H1 (cell line): ENCODE data around the gene SSTR4. TPM values are rescaled to one million over a fixed set of nuclear protein-coding genes. Genes with fewer than 3 reads are reported as not detected.

ENCODE experiments used
- CTCF ChIA-PET: fragments of 300-600 bp; sonication (Branson Sonifier 250); formaldehyde crosslinking; loops from one replicate; lab custom pipeline; 2021; ENCODE audit not compliant: partially characterized antibody; lab: Charles Lee
- POLR2A ChIA-PET: fragments of 300-600 bp; sonication (Branson Sonifier 250); formaldehyde crosslinking; loops from one replicate; lab custom pipeline; 2021; ENCODE audit warnings: inconsistent platforms; ENCODE audit not compliant: partially characterized antibody; lab: Charles Lee
- DNase-seq, 2 experiments: peaks; one replicate each; pipeline versions ENCODE4 v3.0.0 to v3.0.0-alpha.2; 2010 to 2022; ENCODE audit warnings: low spot score in 2 of 2, low read depth in 1 of 2, mixed read lengths in 1 of 2
- FAIRE-seq: peaks from 2 replicates; lab custom pipeline; 2011; peaks lifted over from hg19 to GRCh38; lab: Jason Lieb, UNC
- H2AFZ ChIP-seq: 2 replicates; pipeline ENCODE4 v1.8.1; 2012; ENCODE audit warnings: low read length, inconsistent platforms
- H2AK5ac ChIP-seq: 2 replicates; pipeline ENCODE4 v1.6.1; 2013; ENCODE audit warnings: low read depth, low read length
- H2BK120ac ChIP-seq: replicated peaks from 2 replicates; pipeline ENCODE3; 2013; ENCODE audit warnings: low read depth, low read length, inconsistent platforms
- H2BK12ac ChIP-seq: 2 replicates; pipeline ENCODE4 v1.6.1; 2013; ENCODE audit warnings: low read depth, low read length
- H2BK15ac ChIP-seq: 2 replicates; pipeline ENCODE4 v1.6.1; 2013; ENCODE audit warnings: low read length
- H2BK20ac ChIP-seq: 2 replicates; pipeline ENCODE4 v1.6.1; 2013; ENCODE audit warnings: low read length
- H2BK5ac ChIP-seq: 2 replicates; pipeline ENCODE4 v1.6.1; 2013; ENCODE audit warnings: low read depth, low read length
- H3K14ac ChIP-seq: 2 replicates; pipeline ENCODE4 v1.6.1; 2013; ENCODE audit warnings: inconsistent platforms; ENCODE audit not compliant: insufficient read length
- H3K18ac ChIP-seq: 2 replicates; pipeline ENCODE4 v1.6.1; 2013; ENCODE audit warnings: low read length; ENCODE audit errors: extremely low read depth
- H3K23ac ChIP-seq: 2 replicates; pipeline ENCODE4 v1.6.1; 2013; ENCODE audit warnings: inconsistent platforms; ENCODE audit not compliant: insufficient read length
- H3K23me2 ChIP-seq: 2 replicates; pipeline ENCODE4 v1.6.1; 2013; ENCODE audit warnings: low read depth, low read length
- H3K27ac ChIP-seq: 2 replicates; pipeline ENCODE4 v1.6.1; 2011; ENCODE audit warnings: low read depth, low read length, inconsistent platforms
- H3K27me3 ChIP-seq, 4 experiments: replicated peaks in 1 of 4; 1 replicate in 1 of 4; 2 replicates in 3 of 4; pipeline versions ENCODE4 v1.6.1 to v1.8.1; 2011 to 2013; ENCODE audit warnings: low read length in 3 of 4, mild to moderate bottlenecking in 3 of 4, inconsistent platforms in 2 of 4, mixed read lengths in 2 of 4, moderate library complexity in 1 of 4; ENCODE audit not compliant: control insufficient read depth in 3 of 4, insufficient read depth in 3 of 4; ENCODE audit errors: extremely low read depth in 1 of 4
- H3K36me3 ChIP-seq, 4 experiments: 2 replicates each; pipeline versions ENCODE4 v1.6.1 to v1.8.1; 2011 to 2013; ENCODE audit warnings: mild to moderate bottlenecking in 4 of 4, low read length in 3 of 4, moderate library complexity in 2 of 4, control low read depth in 1 of 4, inconsistent platforms in 1 of 4; ENCODE audit not compliant: insufficient read depth in 4 of 4, control insufficient read depth in 2 of 4
- H3K4ac ChIP-seq: replicated peaks from 2 replicates; pipeline ENCODE3; 2013; ENCODE audit warnings: low read length, low read depth, mixed read lengths, inconsistent platforms; ENCODE audit not compliant: insufficient read length
- H3K4me1 ChIP-seq, 4 experiments: replicated peaks in 1 of 4; 1 replicate in 1 of 4; 2 replicates in 3 of 4; pipeline versions ENCODE4 v1.6.1 to v1.8.1; 2011 to 2013; ENCODE audit warnings: low read length in 3 of 4, inconsistent platforms in 2 of 4, mixed read lengths in 1 of 4; ENCODE audit not compliant: insufficient read depth in 4 of 4, control insufficient read depth in 3 of 4
- H3K4me2 ChIP-seq, 2 experiments: 2 replicates each; pipeline versions ENCODE4 v1.6.1 to v1.8.1; 2011 to 2013; ENCODE audit warnings: low read depth in 2 of 2, low read length in 2 of 2, control low read depth in 1 of 2, inconsistent platforms in 1 of 2, mild to moderate bottlenecking in 1 of 2; ENCODE audit not compliant: insufficient read depth in 1 of 2
- H3K4me3 ChIP-seq, 4 experiments: fragments of 200-600, 300-600 bp in 1 of 4; sonication (generic), shearing (Covaris generic), sonication (Bioruptor Twin) in 1 of 4; 2 replicates each; pipeline versions ENCODE4 v1.5.1 to v1.8.1; 2011 to 2016; ENCODE audit warnings: low read length in 4 of 4, low read depth in 3 of 4, control low read depth in 2 of 4, inconsistent platforms in 2 of 4, mild to moderate bottlenecking in 2 of 4, mixed read lengths in 1 of 4, moderate library complexity in 1 of 4; ENCODE audit not compliant: insufficient read depth in 2 of 4; ENCODE audit errors: extremely low read depth in 1 of 4
- H3K56ac ChIP-seq: replicated peaks from 2 replicates; pipeline ENCODE3; 2013; ENCODE audit warnings: low read depth, mild to moderate bottlenecking, mixed read lengths, low read length, inconsistent platforms; ENCODE audit not compliant: insufficient read length
- H3K79me1 ChIP-seq: 2 replicates; pipeline ENCODE4 v1.6.1; 2013; ENCODE audit warnings: low read depth, low read length, control low read depth
- H3K79me2 ChIP-seq, 2 experiments: 2 replicates each; pipeline versions ENCODE4 v1.6.1 to v1.8.1; 2012 to 2013; ENCODE audit warnings: low read length in 2 of 2, mild to moderate bottlenecking in 2 of 2, inconsistent platforms in 1 of 2; ENCODE audit not compliant: insufficient read depth in 2 of 2, control insufficient read depth in 1 of 2
- H3K9ac ChIP-seq, 4 experiments: replicated peaks in 1 of 4; 1 replicate in 1 of 4; 2 replicates in 3 of 4; pipeline versions ENCODE4 v1.6.1 to v1.8.1; 2011 to 2013; ENCODE audit warnings: low read depth in 3 of 4, low read length in 3 of 4, control low read depth in 2 of 4, mild to moderate bottlenecking in 2 of 4, moderate library complexity in 2 of 4, inconsistent platforms in 1 of 4; ENCODE audit errors: extremely low read depth in 1 of 4
- H3K9me3 ChIP-seq, 2 experiments: 2 replicates each; pipeline versions ENCODE4 v1.6.1 to v1.8.1; 2012 to 2013; ENCODE audit warnings: mild to moderate bottlenecking in 2 of 2, moderate library complexity in 2 of 2, control low read depth in 1 of 2, inconsistent platforms in 1 of 2, low read depth in 1 of 2, low read length in 1 of 2, mixed read lengths in 1 of 2; ENCODE audit not compliant: insufficient read depth in 2 of 2
- H4K20me1 ChIP-seq, 2 experiments: replicated peaks in 1 of 2; 2 replicates each; pipeline versions ENCODE3 to v1.8.1; 2011 to 2013; ENCODE audit warnings: inconsistent platforms in 2 of 2, low read length in 2 of 2, mild to moderate bottlenecking in 1 of 2; ENCODE audit not compliant: insufficient read depth in 2 of 2, control insufficient read depth in 1 of 2
- H4K5ac ChIP-seq: 2 replicates; pipeline ENCODE4 v1.6.1; 2013; ENCODE audit warnings: low read length, low read depth, mixed read lengths, inconsistent platforms; ENCODE audit not compliant: insufficient read length
- H4K8ac ChIP-seq: 2 replicates; pipeline ENCODE4 v1.8.0; 2013; ENCODE audit warnings: mild to moderate bottlenecking, moderate library complexity, low read length, inconsistent platforms; ENCODE audit not compliant: insufficient read depth; ENCODE audit errors: extremely low read depth
- H4K91ac ChIP-seq: replicated peaks from 2 replicates; pipeline ENCODE3; 2013; ENCODE audit warnings: low read length, mixed read lengths, inconsistent platforms; ENCODE audit not compliant: insufficient read length
- ATF2 ChIP-seq: IDR thresholded peaks from 2 replicates; pipeline ENCODE4 v1.6.1; 2012; ENCODE audit warnings: low read length, inconsistent platforms
- EGR1 ChIP-seq: IDR thresholded peaks from 2 replicates; pipeline ENCODE4 v1.6.1; 2011; ENCODE audit warnings: low read depth, low read length, borderline replicate concordance
- HDAC6 ChIP-seq: IDR thresholded peaks from one replicate; pipeline ENCODE4 v1.7.1; 2012; ENCODE audit warnings: low read depth, mild to moderate bottlenecking, inconsistent platforms, low read length, moderate library complexity
- JUND ChIP-seq: IDR thresholded peaks from 2 replicates; pipeline ENCODE4 v1.6.1; 2011; ENCODE audit warnings: mild to moderate bottlenecking, improper control_type of control experiment, low read length
- KDM1A ChIP-seq: fragments of 200-600, 300-600 bp; sonication (generic); IDR thresholded peaks from 2 replicates; pipeline ENCODE4 v1.7.1; 2016; ENCODE audit warnings: mild to moderate bottlenecking, low read length, borderline replicate concordance
- POLR2A ChIP-seq, 2 experiments: IDR thresholded peaks; 1 replicate in 1 of 2; 2 replicates in 1 of 2; pipeline ENCODE4 v1.6.1; 2011; ENCODE audit warnings: low read depth in 2 of 2, low read length in 2 of 2, mild to moderate bottlenecking in 2 of 2; ENCODE audit errors: control extremely low read depth in 1 of 2
- POLR2AphosphoS5 ChIP-seq: IDR thresholded peaks from 2 replicates; pipeline ENCODE4 v1.6.1; 2011; ENCODE audit warnings: low read depth, low read length
- POU5F1 ChIP-seq: IDR thresholded peaks from 2 replicates; pipeline ENCODE4 v1.6.1; 2011; ENCODE audit warnings: low read depth, mild to moderate bottlenecking, low read length, moderate library complexity
- RFX5 ChIP-seq: IDR thresholded peaks from 2 replicates; pipeline ENCODE4 v1.6.1; 2011; ENCODE audit warnings: low read depth, low read length, improper control_type of control experiment, borderline replicate concordance
- SP1 ChIP-seq: IDR thresholded peaks from 2 replicates; pipeline ENCODE4 v1.6.1; 2011; ENCODE audit warnings: low read depth, low read length
- TAF7 ChIP-seq: optimal IDR thresholded peaks from 2 replicates; pipeline ENCODE3; 2011; ENCODE audit warnings: low read depth, mild to moderate bottlenecking, inconsistent platforms, low read length, moderate library complexity, borderline replicate concordance
- YY1 ChIP-seq: IDR thresholded peaks from 2 replicates; pipeline ENCODE4 v1.6.1; 2011; ENCODE audit warnings: low read depth, mild to moderate bottlenecking, low read length
- WGBS, 2 experiments: shearing (Covaris generic) in 1 of 2; methylation state at CpG; one replicate each; pipeline versions ENCODE4 v1.1.6 to v1.1.7; 2013 to 2015; ENCODE audit warnings: low lambda C conversion rate in 2 of 2, mixed read lengths in 2 of 2, inconsistent platforms in 1 of 2, low coverage in 1 of 2, missing lambda C conversion rate in 1 of 2; ENCODE audit not compliant: insufficient replicate concordance in 2 of 2, insufficient coverage in 1 of 2, insufficient read length in 1 of 2; ENCODE audit errors: extremely low coverage in 1 of 2, missing lambda C conversion rate in 1 of 2; 5-methylcytosine and 5-hydroxymethylcytosine counted together
- polyA plus RNA-seq, 7 experiments: library from polyadenylated mRNA; depleted of rRNA in 3 of 7; stranded (reverse) in 5 of 7; unstranded in 2 of 7; fragments of >200 nt in 5 of 7; fragments of 200-250 nt in 2 of 7; gene quantifications; 1 replicate in 5 of 7; 2 replicates in 1 of 7; 4 replicates in 1 of 7; pipeline versions ENCODE4 v1.2.1 to v1.2.3, GENCODE V29; 2011 to 2013; ENCODE audit warnings: missing spikeins in 2 of 7, mixed read lengths in 2 of 7
- total RNA-seq: library from RNA; stranded (reverse); fragmentation: NEBNext Ultra II Directional; extraction: Animal tissue kit (Norgen Biotek cat#: 25700); gene quantifications from 2 replicates; pipeline ENCODE4 v1.2.1, GENCODE V29; 2021

Gene SSTR4
- total and polyA plus RNA-seq, 2 of the 8 experiments (the other 6 are each of a cell fraction or from before 2014, with no cell fraction given): 0.05 TPM; not detected in 1

GRCh38 chr20:23039885-23040508 is 4.9 kb downstream of the SSTR4 start:
- Histone ChIP-seq H3K4ac (no peak overlapping the region), H2AK5ac (no peak overlapping the region), H4K8ac (no peak overlapping the region; the same call in 1 of the 2 replicates), H3K79me1 (no peaks in the 10 kb centered on the region), H2BK15ac (peak overlapping the region; percentile 13; the same call in 1 of the 2 replicates), H2BK12ac (peak overlapping the region; percentile 19; the same call in 1 of the 2 replicates), H3K4me1 (peaks cover 3 to 18% (median 8%) of the 10 kb centered on the region in 4 experiments; a peak in 6 of 7 replicates), H4K91ac (no peak overlapping the region), H3K9me3 (peaks cover 0 to 5% of the 10 kb centered on the region in 2 experiments; a peak in 1 of 4 replicates), H3K79me2 (no peaks in the 10 kb centered on the region), H4K5ac (no peak overlapping the region), H3K4me2 (no peak overlapping the region), H3K9ac (no peak overlapping the region), H3K23ac (no peak overlapping the region), H3K56ac (no peak overlapping the region), H3K27me3 (peaks cover 15 to 42% (median 33%) of the 10 kb centered on the region in 4 experiments), H3K36me3 (no peaks in the 10 kb centered on the region; a peak in 1 of 8 replicates), H3K18ac (no peak overlapping the region), H2BK5ac (no peak overlapping the region), H3K4me3 (no peak overlapping the region), H2BK120ac (no peak overlapping the region), H2AFZ (no peak overlapping the region), H3K27ac (no peak overlapping the region), H3K23me2 (peaks cover 4% of the 10 kb centered on the region; the same call in 1 of the 2 replicates), H2BK20ac (no peak overlapping the region), H4K20me1 (no peaks in the 10 kb centered on the region), H3K14ac (no peak overlapping the region)
- ChIA-PET POLR2A (no interaction called here), CTCF (interaction anchor here (1.0 to 1.5 kb wide), 3 partner anchors 9 to 161 kb away, joined by 3 to 6 read pairs (median 4); no protein-coding TSS in a partner anchor)
- 78% methylated on average over 3 of the region's 3 CpGs; no CpG with 5 or more reads in 1 of the 2 experiments for WGBS, 2 experiments
- DNase-seq (no peak), FAIRE-seq (no peak)
- TF ChIP-seq POLR2AphosphoS5 (no peak), JUND (no peak), TAF7 (no peak), POU5F1 (no peak), SP1 (no peak), KDM1A (no peak), HDAC6 (no peak), YY1 (no peak), EGR1 (no peak), ATF2 (no peak), RFX5 (no peak), POLR2A (IDR thresholded peaks at IDR 0.05; ENCODE audit: control extremely low read depth in 1 of 2, low read depth in 2 of 2, low read length in 2 of 2) (no peak)
